Measurements from ENCODE around the gene STXBP1.
A peak's percentile ranks its signal among the peaks of the same experiment; 100 is the strongest.

The STXBP1 gene

DNA sequence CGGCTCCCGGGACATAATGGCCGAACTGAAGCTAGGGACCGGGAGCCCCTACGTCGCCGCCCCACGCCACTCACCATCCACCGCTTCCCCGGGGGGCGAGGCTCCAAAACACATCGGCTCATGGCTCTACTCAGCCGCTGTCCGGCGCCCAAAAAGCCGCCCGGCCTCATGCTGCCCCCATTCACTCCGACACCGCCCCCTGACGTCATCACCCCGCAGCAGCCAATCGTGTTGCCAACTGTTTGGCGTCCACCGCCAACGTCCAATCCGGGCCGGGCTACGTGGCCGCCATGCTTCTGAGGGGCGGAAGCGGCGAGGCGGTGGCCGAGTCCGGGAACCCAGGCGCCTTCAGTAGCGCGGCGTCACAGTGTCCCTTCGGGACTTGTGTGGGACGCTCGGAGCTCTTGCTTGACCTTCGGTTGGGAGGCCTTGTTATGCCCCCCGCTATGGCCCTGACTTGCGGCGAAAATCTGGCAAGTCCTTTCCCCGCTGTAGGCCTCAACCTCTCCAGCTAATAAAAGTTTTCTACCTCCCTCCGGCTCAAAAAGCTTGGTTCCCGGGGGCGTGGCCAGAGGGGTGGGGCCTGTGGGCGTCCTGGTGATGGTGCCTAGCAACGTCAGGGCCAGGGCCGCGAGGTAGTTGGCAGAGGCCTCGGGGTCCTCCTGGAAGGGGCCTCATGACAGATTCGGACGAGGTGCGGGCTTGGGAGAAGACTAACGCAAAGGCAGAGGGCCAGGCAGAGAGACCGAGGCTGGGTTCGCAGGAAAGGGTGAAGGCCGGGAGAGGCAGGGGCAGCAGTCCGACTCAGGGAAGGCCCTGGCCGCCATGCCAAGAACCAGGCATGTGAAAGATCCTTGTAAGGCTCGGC lies 103.6 kb downstream of the STXBP1 start, which contains the start of the genes PTRH1 and TTC16:
Gene PTRH1, minus strand, starts transcription at position 194 of the 868 bp plus-strand sequence. Its CDS starts 24 bp downstream, at position 170.
Gene TTC16, plus strand, starts transcription at position 610 of the 868 bp plus-strand sequence. Its CDS starts 67 bp downstream, at position 677.
- peak; percentile 97 for DNase-seq (ENCODE audit: low spot score)

DNA sequence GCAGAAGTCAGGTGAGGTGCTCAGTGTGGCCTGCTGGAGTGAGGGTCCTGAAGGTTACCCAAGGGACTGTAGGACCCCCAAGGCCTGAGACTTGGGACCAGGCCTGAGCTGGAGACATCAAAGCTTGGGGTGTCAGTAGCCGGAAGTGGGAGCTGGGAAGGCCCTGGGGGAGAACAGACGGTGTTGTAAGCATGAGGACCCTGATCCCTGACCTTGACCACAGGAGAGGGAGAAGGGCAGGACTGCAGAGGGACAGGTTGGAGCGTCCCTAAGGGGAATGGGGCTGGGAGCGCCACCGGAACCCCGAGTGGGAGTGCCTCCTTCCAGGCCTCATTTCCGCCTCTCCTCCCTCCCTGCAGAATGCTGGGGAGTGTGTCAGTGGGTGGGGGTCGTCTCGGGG lies 104.3 kb downstream of the STXBP1 start:
- DNase-seq (ENCODE audit: low spot score) = no peak

DNA sequence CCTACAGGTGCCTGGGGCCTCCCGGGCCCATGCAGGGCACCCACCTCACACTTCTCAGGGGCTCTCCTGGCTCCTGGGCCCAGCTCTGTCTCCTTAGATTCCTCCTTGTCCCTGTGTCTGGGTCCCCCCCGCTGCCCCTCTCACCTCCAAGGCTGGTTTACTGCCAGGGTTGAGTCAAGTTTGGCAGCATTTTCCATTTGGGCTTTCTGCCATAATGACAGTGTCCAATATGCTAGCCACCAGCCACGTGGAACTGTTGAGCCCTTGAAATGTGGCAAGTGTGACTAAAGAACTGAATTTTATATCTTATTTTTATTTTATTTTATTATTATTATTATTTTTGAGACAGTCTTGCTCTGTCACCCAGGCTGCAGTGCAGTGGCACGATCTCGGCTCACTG lies 105.7 kb downstream of the STXBP1 start:
- DNase-seq (ENCODE audit: low spot score) = no peak

DNA sequence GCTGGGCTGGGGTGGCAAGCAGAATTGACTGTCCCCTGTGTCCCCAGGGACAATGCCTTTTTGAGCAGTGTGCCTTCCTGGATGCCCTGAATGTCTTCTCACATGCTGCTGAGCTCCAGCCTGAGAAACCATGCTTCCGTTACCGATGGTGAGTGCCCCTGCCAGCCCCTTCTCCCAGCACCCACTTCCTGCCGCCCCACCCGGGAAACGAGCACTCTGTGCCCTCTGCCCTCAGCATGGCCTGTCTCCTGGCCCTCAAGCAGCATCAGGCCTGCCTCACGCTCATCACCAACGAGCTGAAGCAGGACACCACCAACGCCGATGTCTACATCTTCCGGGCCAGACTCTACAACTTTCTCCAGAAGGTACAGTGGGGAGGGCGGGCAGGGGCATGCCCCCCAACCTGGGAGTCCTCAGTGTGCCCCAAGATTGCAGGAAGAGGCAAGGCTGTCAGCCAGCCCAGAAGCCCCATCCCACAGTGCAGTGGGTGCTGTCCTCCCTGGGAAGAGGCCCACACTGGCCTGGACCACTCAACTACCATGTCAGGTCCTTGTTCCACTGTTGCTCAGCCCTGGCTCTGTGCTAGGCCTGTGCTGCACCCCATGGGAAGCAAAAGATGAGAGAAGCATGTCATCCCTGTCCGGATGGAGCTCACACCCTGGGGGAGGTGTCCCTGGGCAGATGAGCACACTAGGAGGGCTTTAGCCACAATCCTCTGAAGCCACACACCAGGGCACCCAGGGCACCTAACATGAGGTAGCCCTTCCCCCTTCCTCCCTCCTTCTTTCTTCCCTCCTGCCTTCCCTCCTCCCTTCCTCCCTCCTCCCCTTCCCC lies 108.2 kb downstream of the STXBP1 start:
- DNase-seq (ENCODE audit: low spot score) = no peak

DNA sequence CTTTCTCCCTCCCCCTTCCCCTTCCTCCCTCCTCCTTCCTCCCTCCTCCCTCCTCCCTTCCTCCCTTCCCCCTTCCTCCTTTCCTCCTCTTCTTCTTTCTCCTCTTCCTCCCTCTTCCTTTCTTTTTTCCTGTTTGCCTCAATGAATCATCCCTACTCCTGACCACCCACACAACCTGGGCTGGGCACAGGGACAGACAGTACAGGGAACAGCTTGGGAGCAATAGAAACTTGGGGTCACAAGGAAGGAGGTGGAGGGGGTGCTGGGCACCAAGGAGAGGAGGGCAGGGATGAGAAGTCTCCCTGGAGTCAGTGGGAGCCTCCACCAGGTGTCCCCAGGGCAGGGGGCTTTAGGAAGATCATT lies 108.8 kb downstream of the STXBP1 start:
- no peak for DNase-seq (ENCODE audit: low spot score)

DNA sequence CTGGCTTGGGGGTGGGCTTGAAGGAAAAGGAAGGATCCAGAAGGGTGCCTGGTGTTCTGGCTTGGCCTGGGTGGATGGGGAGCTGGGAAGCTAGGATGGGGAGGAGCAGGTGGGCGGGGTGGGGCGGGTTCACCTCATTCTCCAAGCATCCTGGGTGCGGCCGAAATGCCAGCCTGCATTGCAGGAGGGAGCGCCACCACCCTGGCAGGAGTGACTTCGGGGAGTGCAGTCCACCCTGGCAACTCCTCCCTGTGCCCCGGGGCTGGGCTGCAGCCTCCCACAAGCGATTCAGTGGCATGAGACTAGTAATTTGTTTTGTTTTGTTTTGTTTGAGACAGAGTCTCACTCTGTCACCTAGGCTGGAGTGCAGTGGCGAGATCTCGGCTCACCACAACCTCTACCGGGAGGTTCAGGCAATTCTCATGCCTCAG lies 109.3 kb downstream of the STXBP1 start:
- peak; percentile 69 for DNase-seq (ENCODE audit: low spot score)

DNA sequence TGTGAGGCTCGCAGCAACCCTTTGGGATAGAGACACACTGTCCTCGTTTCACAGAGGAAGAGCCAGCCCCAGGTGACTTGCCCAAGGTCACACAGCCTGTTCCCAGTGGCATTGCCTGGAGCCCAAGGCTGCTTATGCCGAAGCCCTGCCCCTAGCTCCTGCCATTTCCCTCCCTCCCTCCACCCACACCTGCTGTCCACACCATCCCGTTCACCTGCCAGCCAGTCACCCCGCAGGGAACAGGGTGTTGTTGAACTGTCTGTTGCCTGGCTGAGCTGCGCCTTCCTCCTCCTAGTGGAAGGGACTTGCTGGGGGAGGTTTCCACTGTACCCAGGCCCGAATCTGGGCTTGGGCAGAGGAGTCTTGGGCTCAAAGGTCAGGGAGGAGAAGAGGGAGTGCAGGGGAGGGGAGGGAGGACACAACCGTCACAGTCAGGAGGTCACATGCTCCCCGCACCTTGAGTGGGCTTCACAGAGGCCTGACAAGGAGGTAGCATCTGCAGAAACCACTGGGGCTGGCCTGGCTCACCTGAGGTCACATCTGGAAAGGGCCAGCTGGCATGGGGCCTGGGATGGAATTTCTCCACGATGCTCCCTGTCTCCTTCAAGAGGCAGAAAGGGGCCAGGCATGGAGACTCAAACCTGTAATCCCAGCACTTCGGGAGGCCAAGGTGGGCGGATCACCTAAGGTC lies 110.1 kb downstream of the STXBP1 start:
- no peak for DNase-seq (ENCODE audit: low spot score)

DNA sequence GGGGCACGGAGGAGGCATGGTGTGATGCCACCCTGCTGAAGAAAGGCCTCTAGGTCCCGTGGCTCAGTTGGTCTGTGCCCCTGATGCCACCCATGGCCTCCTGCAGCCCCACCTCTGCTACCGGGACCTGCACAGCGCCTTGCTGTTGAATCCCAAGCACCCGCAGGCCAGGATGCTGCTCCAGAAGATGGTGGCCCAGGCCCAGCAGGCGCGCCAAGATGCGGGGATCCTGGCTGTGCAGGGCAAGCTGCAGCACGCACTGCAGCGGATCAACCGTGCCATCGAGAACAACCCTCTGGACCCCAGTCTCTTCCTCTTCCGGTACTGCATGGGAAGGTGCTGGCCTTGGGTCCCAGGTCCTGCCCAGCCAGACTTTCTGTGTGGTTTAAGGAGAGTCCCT lies 110.9 kb downstream of the STXBP1 start:
- no peak for DNase-seq (ENCODE audit: low spot score)

DNA sequence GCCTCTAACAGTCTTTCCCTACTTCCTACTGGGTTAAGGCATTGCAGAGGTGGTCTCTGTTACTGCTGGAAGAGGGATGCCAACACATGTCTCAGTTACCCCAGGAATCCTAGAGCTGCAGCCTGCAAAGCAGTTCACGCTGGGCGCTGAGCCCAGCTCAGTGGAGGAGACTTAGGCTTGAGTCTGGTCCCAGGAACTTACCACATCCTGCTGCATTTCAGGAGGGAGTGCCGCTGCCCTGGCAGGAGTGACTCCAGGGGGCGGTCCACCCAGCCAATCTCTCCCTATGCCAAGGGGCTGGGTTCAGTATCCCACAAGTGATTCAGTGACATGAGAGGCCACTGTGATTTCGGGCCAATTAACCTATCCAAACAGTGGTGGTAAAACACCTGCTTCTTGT lies 111.4 kb downstream of the STXBP1 start:
- no peak for DNase-seq (ENCODE audit: low spot score)

DNA sequence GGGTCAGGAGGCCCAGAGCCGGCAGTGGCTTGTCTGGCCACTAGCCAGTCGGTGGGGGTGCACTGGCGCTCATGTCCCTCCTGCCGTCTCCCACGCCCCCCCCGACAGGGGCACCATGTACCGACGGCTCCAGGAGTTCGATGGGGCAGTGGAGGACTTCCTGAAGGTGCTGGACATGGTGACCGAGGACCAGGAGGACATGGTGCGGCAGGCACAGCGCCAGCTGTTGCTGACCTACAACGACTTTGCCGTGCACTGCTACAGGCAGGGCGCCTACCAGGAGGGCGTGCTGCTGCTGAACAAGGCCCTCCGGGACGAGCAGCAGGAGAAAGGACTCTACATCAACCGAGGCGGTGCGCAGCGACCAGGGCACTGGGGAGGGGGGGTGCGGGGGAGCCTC lies 111.9 kb downstream of the STXBP1 start:
- no peak for DNase-seq (ENCODE audit: low spot score)

DNA sequence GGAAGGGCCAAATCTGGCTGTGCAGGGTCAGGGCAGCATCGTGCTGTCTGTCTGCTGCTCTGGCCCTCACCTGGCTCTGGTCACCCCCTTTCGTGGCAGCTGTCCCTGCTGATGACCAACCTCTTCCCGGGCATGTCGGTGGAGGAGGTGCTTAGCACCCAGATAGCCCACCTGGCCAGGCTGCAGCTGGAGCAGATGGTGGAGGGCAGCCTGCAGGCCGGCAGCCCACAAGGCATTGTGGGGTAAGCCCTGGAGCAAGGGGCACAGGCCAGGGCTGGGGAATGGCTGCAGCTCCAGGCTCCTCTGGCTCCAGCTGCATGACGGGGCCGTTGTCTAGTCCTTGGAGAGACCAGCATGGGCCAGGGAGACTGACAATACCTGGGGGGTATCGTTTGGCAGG lies 114.8 kb downstream of the STXBP1 start:
- DNase-seq (ENCODE audit: low spot score) = no peak

DNA sequence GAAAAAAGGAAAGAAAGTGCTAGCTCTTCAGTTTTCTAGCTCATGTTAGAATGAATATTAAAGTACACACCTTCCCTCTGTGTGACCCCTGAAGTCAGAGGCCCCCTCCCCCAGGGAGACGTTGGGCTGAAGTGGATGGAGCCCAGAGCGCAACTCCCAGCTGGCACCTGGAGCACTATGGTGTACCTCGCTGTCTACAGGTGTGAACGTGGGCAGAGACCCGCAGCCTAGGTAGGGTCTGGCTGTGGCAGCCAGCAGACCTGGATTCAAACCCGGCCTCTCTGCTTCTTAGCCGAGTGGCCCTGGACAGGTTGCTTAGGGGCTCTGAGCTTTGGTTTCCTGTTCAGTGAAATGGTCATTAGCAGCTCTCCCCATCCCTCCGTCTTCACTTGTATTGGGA lies 116.7 kb downstream of the STXBP1 start:
- DNase-seq (ENCODE audit: low spot score) = no peak

DNA sequence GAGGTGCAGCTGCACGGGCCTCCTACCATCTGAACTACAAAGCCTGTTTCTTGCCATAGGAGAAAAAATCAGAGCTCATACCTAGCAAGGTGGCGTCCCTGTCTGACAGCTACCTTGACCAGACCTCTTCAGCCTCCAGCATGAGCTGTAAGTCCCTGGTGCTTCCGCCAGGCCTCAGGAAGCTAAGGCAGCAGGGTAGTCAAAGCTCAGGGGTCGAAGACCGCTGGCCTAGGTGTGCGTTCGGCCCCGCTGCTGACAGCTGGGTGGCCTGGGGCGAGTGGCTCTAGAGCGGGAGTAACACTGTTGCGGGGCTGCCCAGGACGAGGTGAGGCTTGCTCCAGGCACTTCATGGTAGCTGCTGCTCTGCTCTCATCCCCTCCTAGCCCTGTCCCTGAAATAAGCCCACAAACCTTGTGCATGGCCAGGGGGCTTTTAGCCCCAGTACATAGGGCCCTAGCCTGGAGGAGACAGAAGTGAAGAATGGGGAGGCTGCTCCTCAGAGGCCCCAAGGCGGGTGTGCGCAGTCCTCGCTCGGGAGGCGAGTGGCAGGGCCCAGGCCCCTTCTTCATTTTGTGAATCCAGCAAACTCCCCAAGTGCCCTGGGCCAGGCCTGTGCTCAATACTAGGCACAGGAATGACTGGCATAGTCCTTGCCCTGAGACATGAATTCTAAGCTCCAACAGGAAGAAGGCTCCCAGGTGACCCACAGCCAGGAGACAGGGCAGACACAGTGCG lies 117.6 kb downstream of the STXBP1 start:
- DNase-seq (ENCODE audit: low spot score) = no peak

DNA sequence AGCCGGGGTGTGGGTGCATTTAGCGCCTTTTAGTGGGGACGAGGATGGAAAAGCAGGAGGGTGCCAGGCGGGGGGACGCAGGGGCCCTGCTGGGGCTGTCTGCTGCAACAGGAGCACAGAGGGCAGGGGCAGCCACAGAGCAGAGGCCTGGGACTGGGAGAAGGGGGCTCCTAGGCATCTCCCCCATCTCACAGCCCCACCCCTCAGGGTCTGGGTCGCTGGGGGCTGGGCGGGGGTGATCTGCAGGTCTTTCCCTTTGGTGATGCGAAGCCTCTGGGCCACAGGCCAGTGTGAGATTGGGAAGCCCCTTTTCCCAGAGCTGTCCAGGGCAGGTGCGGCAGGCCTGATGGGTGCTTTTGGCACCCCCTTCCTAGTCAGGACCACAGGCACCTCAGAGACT lies 118.2 kb downstream of the STXBP1 start:
- DNase-seq (ENCODE audit: low spot score) = no peak

DNA sequence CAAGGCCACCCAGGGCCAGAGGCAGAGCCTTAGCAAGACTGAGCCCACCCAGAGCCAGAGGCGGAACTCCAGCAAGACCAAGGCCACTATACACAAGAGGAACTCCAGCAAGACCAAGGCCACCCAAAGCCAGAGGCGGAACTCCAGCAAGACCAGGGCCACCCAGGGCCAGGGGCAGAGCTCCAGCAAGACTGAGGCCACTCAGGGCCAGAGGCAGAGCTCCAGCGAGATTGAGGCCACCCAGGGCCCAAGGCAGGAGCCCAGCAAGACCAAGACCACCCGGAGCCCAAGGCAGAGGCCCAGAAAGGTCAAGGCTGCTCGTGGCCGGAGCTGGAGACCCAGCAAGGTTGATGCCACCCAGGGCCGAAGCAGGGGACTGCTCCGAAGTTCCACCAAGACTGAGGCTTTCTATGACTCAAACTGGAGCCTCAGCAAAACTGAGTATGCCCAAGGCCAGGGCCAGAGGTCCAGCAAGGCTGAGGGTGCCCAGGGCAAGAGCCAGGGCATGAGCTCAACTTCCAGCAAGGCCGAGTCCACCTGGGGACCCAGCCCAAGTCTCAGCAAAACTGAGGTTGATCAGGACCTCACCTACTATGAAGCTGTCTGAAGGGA lies 118.8 kb downstream of the STXBP1 start:
- DNase-seq (ENCODE audit: low spot score) = no peak

DNA sequence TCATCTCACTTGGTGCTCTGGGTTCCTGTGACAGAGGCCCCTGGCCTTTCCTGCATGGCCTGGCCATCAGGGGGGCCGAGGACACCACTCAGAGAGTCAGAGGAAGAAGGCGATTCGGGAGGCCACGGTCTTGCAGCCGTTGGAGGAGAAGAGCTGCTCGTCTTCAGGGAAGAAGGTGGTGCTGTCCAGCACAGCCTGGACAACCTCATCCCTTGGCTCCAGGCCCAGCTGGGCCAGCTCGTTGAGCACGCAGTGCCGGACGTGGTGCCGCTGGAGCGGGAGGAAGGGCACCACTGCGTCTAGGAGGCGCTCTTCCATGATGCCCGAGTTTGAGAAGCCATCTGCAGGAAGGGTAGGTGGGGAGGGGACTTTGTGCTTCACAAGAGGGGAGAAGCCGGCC lies 119.9 kb downstream of the STXBP1 start:
- DNase-seq (ENCODE audit: low spot score) = no peak

DNA sequence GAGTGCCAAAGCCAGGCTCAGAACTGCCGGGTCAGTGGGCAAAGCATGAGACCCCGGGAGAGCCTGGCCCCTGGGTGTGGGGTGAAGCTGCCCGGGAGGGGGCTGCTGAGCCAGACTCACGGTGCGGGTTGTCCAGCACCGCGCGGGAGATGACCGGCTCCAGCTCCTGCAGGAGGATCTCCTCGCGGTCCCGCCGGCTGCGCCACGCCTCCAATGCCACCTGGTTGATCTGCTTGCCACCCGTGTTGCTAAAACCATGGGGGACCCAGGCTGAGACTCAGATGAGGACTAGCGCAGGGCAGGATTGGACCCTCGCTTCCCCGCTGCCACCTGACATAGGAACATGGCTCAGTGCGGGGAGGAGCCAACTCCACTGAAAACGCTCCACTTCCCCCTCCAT lies 120.4 kb downstream of the STXBP1 start:
- no peak for DNase-seq (ENCODE audit: low spot score)

DNA sequence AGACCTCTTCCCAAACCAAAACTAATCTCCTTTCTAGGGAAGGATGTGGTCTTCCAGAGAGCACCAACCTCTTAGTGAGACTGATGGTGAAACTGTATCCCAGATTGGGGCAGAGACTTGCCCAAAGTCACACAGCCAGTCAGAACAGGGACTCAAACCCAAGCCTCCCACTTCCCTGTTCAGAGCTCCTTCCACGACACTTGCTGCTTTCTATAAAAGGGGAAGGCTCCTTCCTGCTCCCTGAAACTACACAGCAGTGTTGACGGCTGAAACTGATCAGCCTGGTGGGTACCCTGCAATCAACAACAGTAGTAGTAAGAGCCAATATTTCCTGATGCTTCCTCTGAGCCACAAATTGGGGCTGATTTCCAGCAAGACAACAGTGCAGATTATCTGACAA lies 121.5 kb downstream of the STXBP1 start:
- DNase-seq (ENCODE audit: low spot score) = no peak

DNA sequence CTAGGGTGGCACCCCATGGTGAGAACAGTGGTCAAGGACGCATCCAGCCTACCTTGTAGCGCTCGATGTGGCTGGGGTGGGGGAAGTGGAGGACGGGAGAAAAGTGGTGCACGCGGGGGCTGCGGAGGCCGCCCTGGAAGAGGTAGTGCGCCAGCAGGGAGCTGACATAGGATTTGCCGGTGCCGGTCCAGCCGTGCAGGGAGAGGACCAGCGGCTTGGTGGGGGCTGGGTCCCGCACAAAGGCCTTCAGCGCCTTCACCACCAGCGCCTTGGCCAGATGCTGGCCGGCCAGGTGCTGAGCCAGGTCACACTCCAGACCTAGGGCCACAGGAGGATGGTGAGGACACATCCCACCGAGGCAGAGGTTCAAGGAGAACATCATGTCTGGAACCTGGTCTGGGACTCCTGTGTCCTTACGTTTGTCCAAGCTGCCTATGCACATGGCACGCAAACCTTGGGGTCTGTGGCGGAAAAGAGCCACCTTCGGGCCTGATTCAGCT lies 122.2 kb downstream of the STXBP1 start:
- no peak for DNase-seq (ENCODE audit: low spot score)

DNA sequence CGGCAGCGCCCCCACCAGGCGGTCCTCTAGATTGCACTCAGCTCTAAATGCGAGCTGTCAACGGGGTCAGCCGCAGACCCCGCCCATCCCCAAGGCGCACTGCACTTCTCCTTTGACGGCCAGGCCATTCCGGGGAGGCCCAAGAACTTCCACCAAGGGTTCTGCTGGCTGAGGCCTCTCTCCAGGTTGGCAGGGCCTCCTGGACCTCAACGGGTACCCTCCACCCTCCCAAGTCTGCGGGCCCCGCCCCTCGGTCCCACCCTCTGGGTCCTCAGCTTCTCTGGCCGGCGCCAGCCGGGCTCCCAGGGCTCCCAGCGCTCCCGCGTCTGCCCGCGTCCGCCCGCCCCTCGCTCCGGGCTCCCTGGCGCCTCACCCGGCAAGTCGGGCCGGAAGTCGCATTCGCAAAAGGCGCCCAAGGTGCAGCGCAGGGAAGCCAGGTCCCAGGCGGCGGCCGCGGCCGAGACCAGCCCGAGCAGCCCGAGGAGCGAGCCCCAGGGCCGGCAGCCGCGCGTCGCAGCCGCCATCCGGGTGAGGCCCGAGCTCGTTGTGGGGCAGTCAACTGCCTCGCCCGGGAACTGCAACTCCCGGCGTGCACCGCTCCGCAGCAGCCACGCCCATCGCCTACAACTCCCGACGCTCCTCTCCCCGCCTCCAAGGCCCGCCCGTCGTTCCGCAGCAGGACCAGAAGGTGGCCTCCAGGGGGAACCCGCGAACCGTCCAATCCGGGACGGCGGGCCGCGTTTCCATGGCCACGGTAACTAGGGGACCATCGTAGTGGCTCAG lies 122.9 kb downstream of the STXBP1 start, which contains the start of gene TOR2A:
Gene TOR2A, minus strand, starts transcription at position 548 of the 783 bp plus-strand sequence. Its CDS starts 24 bp downstream, at position 524.
- DNase-seq (ENCODE audit: low spot score) = peak; percentile 96

Data from LoVo (cell line).